Right lobe of liver (tissue), 4 donors: ENCODE results near the gene XDH.

Source experiments
- POLR2A ChIP-seq: fragments of 450-650 bp; IDR thresholded peaks from one replicate; pipeline ENCODE4 v1.6.1; 2017; ENCODE audit warnings: antibody characterized with exemption, mild to moderate bottlenecking
- TF ChIP-seq, protein P1 (sequence below), 4 donors: fragments of 200-600 bp in 3 of 4; fragments of 450-650 bp in 1 of 4; IDR thresholded peaks; one replicate each; pipeline versions ENCODE4 v1.5.1 to v1.8.0; 2016 to 2022; ENCODE audit warnings: antibody characterized with exemption in 4 of 4, mild to moderate bottlenecking in 2 of 4
- donor health status: DM: no; HTN: no; CAD: no.
- donor health status: DM: no; HTN: no; CAD: no.
- donor health status: DM: no; HTN: yes; CAD: no.

DNA sequence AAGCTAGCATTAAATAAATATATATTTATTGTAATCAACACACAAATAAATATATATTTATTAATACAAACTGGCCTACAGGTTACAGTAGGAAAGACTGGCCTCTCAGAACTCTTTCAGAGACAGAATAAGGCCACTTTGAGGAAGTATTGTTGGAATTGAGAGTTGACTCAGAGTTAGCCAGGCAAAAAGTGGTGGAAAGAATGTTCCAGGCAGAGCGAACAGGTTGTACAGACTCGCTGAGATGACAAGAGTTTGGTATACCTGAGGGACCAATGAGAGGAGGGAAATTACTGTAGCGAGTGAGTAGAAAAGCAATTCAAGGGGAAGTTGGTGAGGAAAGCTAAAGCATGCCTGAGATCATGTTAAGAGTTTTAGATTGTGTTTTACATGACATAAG lies 19.0 kb upstream of the XDH start:
- TF ChIP-seq POLR2A, result no peak
- TF ChIP-seq, protein P1, sequence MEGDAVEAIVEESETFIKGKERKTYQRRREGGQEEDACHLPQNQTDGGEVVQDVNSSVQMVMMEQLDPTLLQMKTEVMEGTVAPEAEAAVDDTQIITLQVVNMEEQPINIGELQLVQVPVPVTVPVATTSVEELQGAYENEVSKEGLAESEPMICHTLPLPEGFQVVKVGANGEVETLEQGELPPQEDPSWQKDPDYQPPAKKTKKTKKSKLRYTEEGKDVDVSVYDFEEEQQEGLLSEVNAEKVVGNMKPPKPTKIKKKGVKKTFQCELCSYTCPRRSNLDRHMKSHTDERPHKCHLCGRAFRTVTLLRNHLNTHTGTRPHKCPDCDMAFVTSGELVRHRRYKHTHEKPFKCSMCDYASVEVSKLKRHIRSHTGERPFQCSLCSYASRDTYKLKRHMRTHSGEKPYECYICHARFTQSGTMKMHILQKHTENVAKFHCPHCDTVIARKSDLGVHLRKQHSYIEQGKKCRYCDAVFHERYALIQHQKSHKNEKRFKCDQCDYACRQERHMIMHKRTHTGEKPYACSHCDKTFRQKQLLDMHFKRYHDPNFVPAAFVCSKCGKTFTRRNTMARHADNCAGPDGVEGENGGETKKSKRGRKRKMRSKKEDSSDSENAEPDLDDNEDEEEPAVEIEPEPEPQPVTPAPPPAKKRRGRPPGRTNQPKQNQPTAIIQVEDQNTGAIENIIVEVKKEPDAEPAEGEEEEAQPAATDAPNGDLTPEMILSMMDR (IDR thresholded peaks at IDR 0.05), result no peak
